Testis (tissue), 2 donors: ENCODE measurements around the gene GARIN5B.
A peak's percentile ranks its signal among the peaks of the same experiment; 100 is the strongest.

Experiments used
- CTCF ChIP-seq, 3 experiments: fragments of 450-650 bp in 2 of 3; fragments of 200-600 bp in 1 of 3; sonication (generic) in 1 of 3; IDR thresholded peaks; one replicate each; pipeline ENCODE4 v1.5.1; 2016 to 2019; ENCODE audit warnings: antibody characterized with exemption in 3 of 3, mild to moderate bottlenecking in 2 of 3, moderate library complexity in 1 of 3
- POLR2A ChIP-seq: fragments of 450-650 bp; IDR thresholded peaks from one replicate; pipeline ENCODE4 v1.6.1; 2017; ENCODE audit warnings: antibody characterized with exemption, mild to moderate bottlenecking, moderate library complexity

- TF ChIP-seq CTCF (IDR thresholded peaks at IDR 0.05): peak in 1 of 3 experiments; percentile 15
- no peak for TF ChIP-seq POLR2A
These were observed 20.4 kb upstream of the GARIN5B start for GRCh38 chr19:55383279-55384130.
